GM21528 (cell line): ENCODE data around the gene PRSS8.
"Not testable (repeated sequence)": the region's sequence is repeated elsewhere in the genome, so short reads cannot be mapped to it uniquely, and the experiment has no call there.

Experiments
- ATAC-seq: cut with Tn5 transposase; IDR thresholded peaks from one replicate; pipeline ENCODE4 v1.9.1; 2021; ENCODE audit warnings: mild to moderate bottlenecking, moderate library complexity; ENCODE audit not compliant: unreplicated experiment, low FRiP score

Gene PRSS8

DNA sequence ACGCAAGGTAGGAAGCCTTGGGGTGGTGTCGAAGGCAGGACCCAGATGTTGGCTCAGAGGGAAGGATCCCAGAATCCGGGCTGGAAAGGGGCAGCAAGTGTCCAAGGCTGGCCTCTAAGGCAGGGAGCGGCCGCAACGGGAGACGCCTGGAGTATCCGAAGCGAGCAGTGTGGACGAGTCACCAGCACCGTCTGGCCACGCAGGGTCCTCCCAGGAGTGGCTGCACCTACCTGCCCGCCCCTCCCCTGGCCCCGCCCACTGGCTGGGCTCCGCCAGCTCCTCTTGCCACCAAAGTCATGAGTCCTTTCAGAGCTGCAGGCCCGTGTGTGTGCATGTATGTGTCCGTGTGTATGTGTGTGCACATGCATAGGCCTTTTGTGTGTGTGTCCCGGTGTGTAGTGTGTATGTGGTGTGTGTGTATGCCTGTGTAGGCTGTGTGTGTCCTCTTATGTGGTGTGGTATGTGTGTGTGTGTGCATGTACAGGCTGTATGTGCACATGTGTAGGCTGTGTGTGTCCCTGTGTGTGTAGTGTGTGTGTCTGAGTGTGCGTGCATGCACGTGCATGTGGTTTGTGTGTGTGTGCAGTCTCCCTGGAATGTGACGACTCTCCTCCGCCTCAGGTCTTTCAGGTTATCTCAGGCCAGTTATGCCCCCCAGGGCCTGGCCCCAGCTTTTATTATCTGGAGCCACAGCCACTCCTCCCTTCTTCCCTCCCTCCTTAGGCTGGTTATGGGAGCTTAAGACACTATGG lies at the start of gene PRSS8:
Gene PRSS8 (minus strand): TSS at position 193 of the 752 bp plus-strand sequence. CDS start 229 bp downstream, outside the sequence.
- no peak for ATAC-seq

GRCh38 chr16:31184888-31185287 lies 49.4 kb upstream of the PRSS8 start:
- ATAC-seq = no peak

- no peak for ATAC-seq
Observed at GRCh38 chr16:31183432-31184428, 48.2 kb upstream of the PRSS8 start.

- ATAC-seq = no peak
Observed at GRCh38 chr16:31182391-31182790, 46.9 kb upstream of the PRSS8 start.

- no peak for ATAC-seq
Observed at GRCh38 chr16:31181102-31181830, 45.7 kb upstream of the PRSS8 start.

- ATAC-seq = peak; percentile 58
Observed at GRCh38 chr16:31179747-31180459, 44.4 kb upstream of the PRSS8 start, which contains the start of gene FUS. Gene FUS, plus strand, starts transcription at chr16:31180139. Its CDS starts 76 bp downstream, at chr16:31180215.

GRCh38 chr16:31179219-31179746 lies 43.8 kb upstream of the PRSS8 start:
- peak; percentile 3 for ATAC-seq

DNA sequence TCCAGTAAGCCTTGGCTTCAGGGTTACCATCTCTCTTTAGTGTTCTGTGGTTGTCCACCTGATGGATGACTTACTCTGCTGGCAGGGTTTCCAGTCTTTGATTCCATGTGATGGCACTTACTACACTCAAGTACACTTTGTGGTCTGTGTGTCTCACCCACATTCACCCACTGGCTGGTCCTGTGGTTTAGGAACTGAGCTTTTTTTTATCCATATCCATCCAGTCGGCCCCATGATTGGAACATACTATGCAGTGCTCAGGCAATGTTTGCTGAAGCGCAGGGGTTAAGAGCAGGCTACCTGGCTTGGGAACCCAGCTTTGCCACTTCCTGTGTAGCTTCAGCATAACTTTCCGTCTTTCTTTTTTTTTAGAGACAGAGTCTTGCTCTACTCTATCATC lies 41.6 kb upstream of the PRSS8 start:
- ATAC-seq = no peak

GRCh38 chr16:31170048-31170447 lies 34.5 kb upstream of the PRSS8 start:
- not testable (repeated sequence) for ATAC-seq

DNA sequence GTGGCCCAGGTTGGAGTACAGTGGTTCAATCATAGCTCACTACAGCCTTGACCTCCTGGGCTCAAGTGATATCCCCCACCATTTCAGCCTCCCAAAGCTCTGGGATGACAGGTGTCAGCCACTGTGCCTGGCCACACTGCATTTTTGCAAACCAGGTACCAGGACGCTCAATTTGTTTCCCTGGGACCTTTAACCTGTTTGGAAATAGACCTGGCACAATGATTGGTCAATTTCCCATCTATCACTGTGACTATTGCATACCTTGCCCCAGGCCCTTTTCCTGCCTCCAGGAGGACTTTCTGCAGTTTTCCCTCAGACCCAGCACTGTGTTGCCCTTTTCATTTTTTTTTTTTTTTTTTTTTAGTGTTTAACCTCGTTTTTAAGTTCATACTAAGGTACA lies 33.3 kb upstream of the PRSS8 start:
- ATAC-seq = no peak

DNA sequence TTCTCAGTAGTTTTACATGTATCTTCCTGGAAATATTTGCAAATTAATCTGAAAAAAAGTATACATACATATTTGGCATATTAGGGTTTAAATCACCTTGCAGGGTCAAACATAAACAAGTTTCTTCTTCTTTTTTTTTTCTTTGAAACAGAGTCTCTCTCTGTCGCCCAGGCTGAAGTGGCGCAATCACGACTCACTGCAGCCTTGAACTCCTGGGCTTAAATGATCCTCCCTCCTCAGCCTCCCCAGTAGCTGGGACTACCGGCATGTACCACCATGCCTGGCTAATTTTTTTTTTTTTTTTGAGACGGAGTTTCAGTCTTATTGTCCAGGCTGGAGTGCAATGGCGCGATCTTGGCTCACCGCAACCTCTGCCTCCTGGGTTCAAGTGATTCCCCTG lies 31.8 kb upstream of the PRSS8 start:
- no peak for ATAC-seq

DNA sequence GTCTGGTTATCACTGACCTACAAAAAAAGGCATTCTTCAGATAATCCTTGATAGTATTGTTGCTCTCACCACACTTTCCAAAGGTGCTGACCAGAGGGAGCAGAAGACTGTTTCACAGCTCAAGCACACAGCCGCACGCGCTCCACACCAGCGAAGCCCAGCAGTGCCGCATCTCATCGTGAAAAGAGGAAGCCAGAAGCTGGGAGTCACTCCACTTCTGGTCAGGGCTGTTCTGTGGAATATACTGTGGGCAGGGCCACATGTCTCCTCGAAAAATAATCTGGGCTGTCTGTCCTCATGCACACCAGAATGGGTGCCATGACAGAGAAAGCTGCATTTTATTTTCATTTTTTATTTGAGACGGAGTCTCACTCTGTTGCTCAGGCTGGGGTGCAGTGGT lies 21.6 kb upstream of the PRSS8 start:
- ATAC-seq = no peak

DNA sequence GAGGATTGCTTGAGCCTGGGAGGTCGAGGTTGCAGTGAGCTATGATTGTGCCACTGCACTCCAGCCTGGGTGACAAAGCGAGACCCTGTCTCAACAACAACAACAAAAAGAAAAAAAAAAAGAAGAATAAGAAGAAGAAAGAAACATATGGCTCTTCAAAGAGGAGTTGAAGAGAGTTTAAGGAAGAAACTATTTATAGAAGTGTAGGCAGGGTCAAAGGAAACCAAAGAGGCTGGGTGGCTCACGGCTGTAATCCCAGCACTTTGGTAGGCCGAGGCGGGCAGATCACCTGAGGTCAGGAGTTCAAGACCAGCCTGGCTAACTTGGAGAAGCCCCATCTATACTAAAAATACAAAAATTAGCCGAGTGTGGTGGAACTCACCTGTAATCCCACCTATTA lies 15.4 kb upstream of the PRSS8 start:
- ATAC-seq = not testable (repeated sequence)

DNA sequence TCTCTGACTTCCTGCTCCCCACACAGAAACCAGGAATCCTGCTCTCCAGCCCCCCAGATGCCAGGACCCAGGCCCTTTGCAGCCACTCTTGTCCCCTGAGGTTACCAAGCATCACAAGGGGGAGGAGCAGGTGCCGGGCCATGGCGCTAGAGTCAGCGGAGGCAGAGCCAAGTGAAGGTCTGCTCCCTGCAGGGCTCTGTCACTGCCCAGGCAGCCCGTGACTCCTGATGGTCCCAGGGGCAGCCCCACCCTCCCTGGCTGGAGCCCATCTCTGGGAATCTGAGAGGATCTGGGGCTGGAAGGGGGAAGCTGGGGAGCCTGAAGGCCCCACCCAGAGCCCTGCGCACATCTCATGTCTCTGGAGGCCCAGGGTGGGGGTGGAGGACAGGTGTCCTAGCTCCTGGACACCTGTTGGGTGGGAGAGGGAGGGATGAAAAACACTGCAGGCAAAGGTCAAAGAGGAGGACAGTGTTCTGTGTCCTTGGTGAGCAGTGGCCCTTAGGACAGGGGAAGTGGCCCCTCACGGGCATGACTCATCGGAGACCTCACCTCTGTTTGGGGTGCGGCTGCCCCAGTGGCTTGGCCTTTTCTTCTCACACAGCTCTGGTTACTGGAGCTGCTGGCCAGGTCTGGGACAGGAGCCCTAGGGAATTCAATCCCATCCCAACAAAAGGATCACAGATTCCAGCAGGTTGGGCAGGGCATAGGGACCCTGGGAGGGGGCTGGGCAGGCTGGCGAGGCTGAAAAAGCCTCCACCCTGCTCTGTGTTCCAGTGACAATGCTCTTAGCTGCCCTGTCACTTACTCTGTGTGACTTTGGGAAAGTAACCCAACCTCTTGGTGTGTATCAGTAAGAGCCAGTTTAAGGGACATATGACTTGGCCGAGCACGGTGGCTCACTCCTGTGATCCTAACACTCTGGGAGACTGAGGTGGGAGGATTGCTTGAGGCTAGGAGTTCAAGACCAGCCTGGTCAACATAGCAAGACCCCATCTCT lies 14.7 kb upstream of the PRSS8 start, which contains the start of gene PRSS36:
Gene PRSS36 (minus strand): TSS at position 173 of the 997 bp plus-strand sequence. CDS start 31 bp downstream, at position 142.
- ATAC-seq = no peak

- no peak for ATAC-seq
Observed at GRCh38 chr16:31149332-31149731, 13.8 kb upstream of the PRSS8 start.

DNA sequence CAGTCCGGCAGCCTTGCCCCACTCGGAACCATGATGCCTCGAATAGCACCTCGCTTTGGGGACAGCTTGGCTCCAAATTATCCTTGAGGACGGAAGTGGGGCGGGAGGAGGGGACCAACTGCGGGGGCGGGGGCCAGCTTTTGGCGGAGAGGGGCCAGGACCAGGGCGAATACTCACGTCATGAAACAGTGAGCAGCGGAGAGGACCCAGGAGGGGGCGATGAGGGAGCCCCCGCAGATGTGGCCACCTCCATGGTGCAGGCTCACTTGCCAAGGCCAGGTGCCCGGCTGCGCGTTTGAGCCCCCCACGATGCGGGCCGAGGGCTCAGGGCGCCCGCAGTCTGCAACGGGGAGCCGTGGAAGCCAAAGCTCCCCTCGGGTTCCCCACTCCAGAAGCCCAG lies 13.4 kb upstream of the PRSS8 start:
- no peak for ATAC-seq

DNA sequence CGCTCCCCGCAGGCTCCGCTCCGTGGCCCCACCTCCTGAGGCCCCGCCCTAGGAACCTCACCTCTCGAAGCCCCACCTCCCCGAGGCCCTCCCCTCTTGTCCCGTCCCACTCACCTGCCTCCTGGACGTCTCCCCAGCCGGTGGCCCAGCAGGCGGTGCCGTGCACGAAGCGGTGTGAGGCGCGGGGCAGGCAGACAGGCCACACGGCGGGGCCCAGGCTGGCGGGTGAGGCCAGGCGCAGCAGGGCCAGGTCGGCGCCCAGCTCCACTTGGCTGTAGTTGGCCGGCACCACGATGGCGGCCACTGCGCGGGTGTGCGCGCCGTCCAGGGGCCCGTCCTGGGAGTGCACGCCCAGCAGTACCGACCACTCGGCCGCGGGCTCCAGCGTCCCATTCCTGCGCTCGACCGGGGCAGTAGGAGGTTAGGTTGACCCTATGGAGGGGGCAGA lies 12.8 kb upstream of the PRSS8 start:
- no peak for ATAC-seq

- no peak for ATAC-seq
Observed at GRCh38 chr16:31147574-31147973, 12.0 kb upstream of the PRSS8 start.
